ENCODE results near the gene GRIK3.

Gene GRIK3

DNA sequence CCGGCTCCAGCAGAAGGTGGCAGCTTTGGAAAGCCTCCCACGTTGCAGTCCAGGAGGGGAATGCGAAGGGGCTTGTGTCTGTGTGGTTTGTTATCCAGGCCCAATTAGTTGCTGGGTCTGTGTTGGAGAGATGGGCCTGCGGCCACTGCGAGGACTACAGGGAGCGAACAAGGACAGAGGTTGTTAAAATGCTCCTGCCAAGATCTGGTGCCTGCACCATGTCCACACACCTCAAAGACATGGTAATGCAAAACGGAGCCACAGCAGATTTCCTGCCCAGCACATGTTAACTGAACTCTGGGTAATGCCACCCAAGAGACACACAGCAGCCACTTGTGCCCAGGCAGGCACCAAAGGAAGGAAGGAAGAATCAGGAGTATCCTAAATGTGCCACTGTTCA lies 18.6 kb downstream of the GRIK3 start:
- no peak for DNase-seq (ENCODE audit: low read depth)

- no peak for DNase-seq (ENCODE audit: low read depth)
Observed at GRCh38 chr1:37012226-37012625, 22.1 kb downstream of the GRIK3 start.

GRCh38 chr1:37010011-37010410 lies 24.3 kb downstream of the GRIK3 start:
- DNase-seq (ENCODE audit: low read depth): no peak

- no peak for DNase-seq (ENCODE audit: low read depth)
Observed at GRCh38 chr1:37009521-37009920, 24.8 kb downstream of the GRIK3 start.

GRCh38 chr1:37006132-37006868 lies 28.0 kb downstream of the GRIK3 start:
- no peak for DNase-seq (ENCODE audit: low read depth)

DNA sequence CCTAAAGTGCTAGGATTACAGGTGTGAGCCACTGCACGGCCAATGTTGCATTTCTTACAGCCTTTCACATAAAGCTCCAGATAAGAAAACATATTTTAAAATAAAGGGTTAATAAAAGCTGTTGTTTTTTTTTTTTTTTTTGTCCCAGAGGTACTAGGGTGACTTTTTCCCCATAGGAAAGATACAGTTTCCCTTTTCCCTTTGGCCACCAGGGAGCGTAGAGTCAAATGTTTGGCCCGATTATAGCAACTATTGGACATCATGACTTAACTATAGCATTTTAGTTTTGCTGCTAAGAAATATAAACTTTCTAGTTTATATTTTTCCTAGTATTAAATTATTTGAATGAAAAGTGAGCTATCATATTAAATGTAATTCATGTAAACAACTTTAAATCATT lies 31.4 kb downstream of the GRIK3 start:
- no peak for DNase-seq (ENCODE audit: low read depth)

GRCh38 chr1:37001703-37002102 lies 32.6 kb downstream of the GRIK3 start:
- DNase-seq (ENCODE audit: low read depth): no peak

GRCh38 chr1:36996106-36996505 lies 38.2 kb downstream of the GRIK3 start:
- DNase-seq (ENCODE audit: low read depth): no peak

- no peak for DNase-seq (ENCODE audit: low read depth)
Observed at GRCh38 chr1:36994868-36995267, 39.4 kb downstream of the GRIK3 start.

DNA sequence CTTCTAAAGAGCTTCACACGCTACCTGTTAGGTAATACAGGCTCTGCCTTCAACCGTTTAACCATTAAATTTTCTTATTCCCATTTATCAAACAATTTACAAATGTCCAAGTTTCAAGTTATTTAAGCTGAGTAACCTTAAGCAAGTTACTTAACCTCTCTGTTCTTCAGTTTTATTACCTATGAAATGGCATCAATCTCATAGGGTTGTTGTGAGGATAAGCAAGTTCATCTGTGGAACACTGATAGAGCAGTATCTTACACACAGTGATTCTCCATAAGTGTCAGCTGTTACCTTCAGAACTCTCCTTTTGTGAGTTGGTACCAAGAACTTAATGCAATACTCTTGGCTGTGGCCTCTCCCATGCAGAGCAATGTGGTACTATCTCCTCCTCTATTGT lies 40.0 kb downstream of the GRIK3 start:
- DNase-seq (ENCODE audit: low read depth): no peak

GRCh38 chr1:36992139-36992943 lies 42.0 kb downstream of the GRIK3 start:
- DNase-seq (ENCODE audit: low read depth): no peak

DNA sequence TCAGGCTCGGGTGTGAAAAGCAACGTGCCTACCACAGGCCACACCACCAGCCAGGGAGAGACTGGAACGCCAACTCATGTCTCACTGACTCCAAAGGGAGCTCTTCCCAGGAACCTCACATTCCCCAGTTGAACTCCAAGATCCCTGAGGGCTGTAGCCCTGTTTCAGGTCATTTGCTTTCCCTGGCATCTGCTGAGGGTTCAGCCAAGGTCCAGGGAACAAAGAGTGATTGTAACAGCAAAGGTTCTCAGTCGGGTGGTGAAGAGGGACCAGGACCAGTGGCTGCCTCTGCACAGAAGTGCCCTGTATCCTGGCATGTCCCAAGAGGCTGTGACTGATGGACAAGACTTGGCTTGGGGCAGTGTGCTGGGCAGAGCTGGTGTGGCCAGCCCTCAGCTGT lies 42.8 kb downstream of the GRIK3 start:
- DNase-seq (ENCODE audit: low read depth): no peak

DNA sequence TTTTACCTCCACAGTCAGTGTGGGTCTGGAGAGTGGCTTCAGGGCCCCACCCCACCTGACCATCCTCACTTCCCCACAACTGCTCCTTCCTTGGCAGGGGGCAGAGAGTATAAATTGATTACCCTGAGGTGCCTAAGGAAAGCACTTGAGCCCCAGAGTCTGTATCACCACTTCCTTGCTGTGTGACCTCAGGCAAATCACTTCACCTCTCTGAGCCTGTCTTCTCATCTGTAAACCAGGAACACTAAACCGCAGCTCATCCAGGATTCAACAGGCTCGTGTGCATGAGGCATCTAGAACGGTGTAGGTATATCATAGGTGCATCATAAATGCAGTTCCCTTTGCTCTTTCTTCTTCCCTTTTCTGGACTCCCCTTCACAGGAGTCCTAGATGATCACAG lies 43.4 kb downstream of the GRIK3 start:
- no peak for DNase-seq (ENCODE audit: low read depth)

- DNase-seq (ENCODE audit: low read depth): no peak
Observed at GRCh38 chr1:36989241-36989640, 45.1 kb downstream of the GRIK3 start.

DNA sequence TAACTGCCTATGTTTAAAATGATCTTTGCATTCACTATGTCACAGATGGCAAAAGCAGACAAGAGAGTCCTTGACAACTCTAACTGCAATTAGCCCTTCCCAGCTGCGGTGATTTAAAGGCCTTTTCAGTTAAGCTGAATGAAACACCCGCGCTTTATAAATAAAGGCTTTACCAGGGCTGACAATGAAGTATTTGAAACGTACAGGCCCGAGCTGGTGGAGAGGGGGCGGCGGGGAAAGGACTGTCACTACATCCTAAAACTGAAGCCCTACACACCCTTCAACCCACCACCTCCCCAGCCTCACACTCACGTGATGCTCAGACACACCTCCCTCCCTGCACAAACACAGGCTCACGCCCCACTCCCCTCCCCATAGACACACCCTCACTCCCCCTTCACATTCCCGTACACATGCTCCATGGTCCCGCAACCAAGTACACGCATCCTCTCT lies 45.5 kb downstream of the GRIK3 start:
- no peak for DNase-seq (ENCODE audit: low read depth)

GRCh38 chr1:36988321-36988720 lies 46.0 kb downstream of the GRIK3 start:
- no peak for DNase-seq (ENCODE audit: low read depth)

DNA sequence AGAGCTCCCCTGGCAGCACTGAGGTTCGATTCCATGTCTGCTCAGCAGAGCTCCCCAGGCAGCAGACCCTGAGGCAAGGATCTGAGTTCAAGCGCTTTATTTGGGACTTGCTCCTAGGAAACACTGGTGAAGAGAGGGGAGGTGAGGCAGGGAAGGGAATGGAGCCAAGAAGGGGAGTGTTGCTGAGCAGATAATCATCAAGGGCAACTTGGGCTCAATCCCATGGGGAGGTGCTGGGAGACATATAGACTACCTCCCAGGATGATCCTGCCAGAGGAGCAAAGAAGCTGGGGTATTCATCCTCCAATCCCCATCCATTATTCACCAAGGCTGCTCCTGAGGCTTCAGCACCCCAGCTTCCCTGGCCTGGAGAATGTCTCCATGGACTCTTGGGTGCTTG lies 47.0 kb downstream of the GRIK3 start:
- no peak for DNase-seq (ENCODE audit: low read depth)

GRCh38 chr1:36986241-36986985 lies 47.9 kb downstream of the GRIK3 start:
- no peak for DNase-seq (ENCODE audit: low read depth)

DNA sequence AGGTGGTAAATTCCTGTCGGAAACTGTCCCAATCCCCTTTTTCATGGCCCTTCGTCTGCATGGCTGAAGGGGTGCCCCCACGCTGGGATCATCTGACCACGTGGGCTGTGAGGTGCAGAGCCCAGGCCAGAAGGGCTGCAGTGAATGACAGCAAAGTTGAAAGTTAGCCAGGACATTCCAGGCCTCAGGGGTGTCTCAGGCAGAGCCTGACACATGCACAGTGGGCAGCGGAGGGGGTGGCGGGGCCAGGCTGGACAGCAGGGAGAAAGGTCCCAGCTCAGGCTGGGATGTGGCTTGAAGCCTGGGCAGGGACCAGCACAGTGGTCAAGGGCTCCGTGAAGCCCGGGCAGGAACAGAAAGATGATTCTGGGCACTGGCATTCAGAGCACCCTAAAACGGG lies 49.6 kb downstream of the GRIK3 start:
- no peak for DNase-seq (ENCODE audit: low read depth)

GRCh38 chr1:36984026-36984425 lies 50.3 kb downstream of the GRIK3 start:
- no peak for DNase-seq (ENCODE audit: low read depth)

DNA sequence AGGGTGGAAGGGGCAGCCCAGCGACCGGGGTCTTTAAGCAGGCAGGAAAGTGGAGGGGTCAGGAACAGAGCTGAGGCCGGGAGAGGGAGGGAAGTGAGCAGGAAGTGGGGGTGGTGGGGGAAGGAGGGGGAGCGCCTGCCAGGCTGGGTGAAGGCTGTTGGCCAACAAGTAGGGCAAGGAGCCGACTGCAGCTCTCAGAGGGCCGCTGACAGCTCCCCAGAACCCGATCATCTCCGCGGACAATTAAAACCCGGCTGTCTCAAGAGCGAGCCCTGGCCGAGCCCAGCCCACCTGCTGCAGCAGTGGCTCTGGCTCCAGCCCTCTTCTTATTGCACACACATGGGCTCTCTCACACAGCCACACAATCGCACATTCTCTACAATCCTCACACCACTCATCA lies 51.6 kb downstream of the GRIK3 start:
- DNase-seq (ENCODE audit: low read depth): no peak

DNA sequence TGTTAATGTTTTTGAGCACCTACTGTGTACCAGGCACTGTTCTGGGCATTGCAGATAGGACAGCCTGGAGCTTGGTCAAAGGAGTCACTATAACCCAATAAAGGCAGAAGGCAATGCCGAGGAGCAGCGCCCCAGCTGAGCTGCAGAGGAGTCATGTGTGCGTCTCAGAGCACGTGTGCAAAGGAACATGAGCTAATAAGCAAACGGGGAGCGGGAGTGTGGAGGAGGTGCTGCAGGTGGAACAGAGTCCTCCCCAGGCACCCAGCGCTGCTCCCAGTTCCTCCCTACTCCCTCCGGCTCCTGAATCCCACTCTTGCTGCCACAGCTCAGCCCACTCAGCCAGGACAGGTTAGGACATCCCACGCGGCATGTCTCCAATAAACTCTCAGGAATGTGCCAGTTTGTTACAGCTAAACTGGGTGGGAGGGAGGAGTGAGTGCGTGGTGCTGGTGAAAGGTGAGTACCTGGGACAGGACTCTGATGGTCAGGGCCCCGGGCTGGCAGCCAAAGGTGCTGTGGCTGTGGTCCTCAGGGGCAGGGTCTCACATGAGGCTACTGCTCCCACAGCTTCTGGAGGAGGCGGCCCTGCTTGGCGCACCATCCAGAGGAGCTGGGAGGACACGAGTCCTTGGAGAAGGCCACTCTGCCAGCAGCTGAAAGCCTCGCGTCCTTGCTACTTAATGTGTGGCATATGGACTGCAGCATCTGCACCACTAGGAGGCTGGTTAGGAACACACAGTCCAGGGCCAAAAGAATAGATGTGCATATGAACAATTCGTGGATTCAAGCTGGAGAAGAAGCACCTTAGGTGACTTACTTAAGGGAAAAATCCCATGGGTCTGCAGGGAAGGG lies 52.3 kb downstream of the GRIK3 start:
- DNase-seq (ENCODE audit: low read depth): no peak

Measured in CMK (cell line).